ENCODE results near the gene TNFAIP8L1.
A peak's percentile ranks its signal among the peaks of the same experiment; 100 is the strongest.
"Not testable (repeated sequence)": the region's sequence is repeated elsewhere in the genome, so short reads cannot be mapped to it uniquely, and the experiment has no call there.

TNFAIP8L1 gene

GRCh38 chr19:4652075-4652474, 12.8 kb downstream of the TNFAIP8L1 start:
- no peak for DNase-seq

DNA sequence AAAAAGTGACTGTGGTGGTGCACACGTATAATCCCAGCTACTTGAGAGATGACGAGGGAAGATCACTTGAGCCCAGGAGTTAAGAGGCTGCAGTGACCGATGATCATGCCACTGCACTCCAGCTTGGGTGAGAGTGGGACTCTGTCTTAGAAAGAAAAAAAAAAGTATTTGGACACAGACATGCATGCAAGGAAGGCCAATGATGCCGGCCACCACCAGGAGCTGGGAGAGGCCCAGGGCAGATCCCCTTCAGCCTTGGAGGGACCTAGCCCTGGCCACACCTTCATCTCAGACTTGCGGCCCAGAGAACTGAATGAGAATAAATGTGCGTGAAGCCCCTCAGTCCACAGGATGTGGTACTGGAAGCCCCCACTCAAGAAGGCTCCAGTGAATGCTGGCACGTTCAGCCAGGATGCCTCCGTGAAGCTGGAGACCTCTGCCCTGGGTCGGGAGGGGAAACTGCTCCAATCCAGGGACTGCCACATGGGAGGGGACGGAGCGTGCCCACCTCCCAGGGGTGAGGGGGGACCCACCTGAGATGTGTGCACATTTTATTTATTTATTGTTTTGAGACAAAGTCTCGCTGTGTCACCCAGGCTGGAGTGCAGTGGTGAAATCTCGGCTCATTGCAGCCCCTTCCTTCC, 14.6 kb downstream of the TNFAIP8L1 start:
- DNase-seq, result no peak

- DNase-seq, result peak; percentile 42 to 70 (median 69)
Measured at GRCh38 chr19:4654437-4655361, 15.4 kb downstream of the TNFAIP8L1 start.

- DNase-seq, result no peak
Measured at GRCh38 chr19:4656102-4656501, 16.8 kb downstream of the TNFAIP8L1 start.

DNA sequence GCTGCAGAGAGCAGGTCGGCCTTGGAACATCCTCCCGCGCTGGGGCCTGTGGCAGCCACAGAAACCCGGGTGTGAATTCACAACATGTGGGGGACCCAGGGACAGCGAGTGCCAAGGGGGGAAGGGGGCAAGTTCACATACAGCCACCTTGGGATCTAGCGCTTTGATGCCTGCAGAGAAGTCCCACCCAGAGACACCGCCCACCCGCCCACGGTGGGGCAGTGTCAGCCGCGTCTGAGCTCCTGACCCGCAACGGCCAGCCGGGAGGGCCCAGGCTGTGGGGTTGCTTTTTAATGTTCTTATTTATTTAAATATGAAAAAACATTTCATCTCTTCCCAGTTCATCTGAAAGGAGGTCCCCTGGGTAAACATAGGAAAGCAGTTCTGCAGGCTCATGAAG, 17.9 kb downstream of the TNFAIP8L1 start:
- DNase-seq, result no peak

GRCh38 chr19:4657835-4658234, 18.5 kb downstream of the TNFAIP8L1 start:
- DNase-seq, result no peak

GRCh38 chr19:4660181-4660791, 21.0 kb downstream of the TNFAIP8L1 start:
- DNase-seq, result peak; percentile 50 to 67 (median 53)

GRCh38 chr19:4660993-4661392, 21.7 kb downstream of the TNFAIP8L1 start:
- DNase-seq, result no peak

DNA sequence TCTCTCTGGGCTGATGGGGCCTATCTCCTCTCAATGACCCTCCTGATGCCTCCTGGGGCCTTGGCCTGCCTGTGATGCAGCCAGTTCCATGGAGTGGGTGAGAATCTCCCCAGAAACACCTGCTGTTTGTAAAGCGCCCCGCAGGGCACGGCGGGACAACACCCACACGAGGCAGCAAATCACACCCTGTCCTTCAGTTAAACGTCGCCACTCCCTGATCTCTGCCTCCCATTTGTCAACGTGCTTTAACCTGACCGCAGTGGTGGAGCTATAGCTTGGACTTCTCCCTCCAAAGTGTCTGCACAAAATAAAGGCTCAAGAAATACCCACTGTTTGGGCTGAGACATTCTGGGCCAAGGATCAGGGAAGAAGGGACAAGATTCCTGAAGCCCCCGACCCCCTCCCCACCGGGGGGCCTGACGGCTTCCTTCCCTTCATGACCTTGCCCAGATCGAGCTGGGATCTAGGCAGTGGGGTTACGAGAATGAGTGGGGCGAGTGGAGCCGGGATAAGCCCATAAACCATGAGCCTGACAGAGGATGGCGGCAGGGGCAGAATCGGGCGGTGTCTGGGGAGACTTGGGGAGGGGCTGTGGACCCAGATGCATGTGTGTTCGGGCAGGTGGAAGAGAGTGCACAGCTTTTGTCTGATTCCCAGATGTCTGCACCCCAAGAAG, 22.8 kb downstream of the TNFAIP8L1 start:
- no peak for DNase-seq

- DNase-seq, result no peak
Measured at GRCh38 chr19:4662812-4663211, 23.5 kb downstream of the TNFAIP8L1 start.

GRCh38 chr19:4664642-4665041, 25.3 kb downstream of the TNFAIP8L1 start:
- DNase-seq, result no peak

DNA sequence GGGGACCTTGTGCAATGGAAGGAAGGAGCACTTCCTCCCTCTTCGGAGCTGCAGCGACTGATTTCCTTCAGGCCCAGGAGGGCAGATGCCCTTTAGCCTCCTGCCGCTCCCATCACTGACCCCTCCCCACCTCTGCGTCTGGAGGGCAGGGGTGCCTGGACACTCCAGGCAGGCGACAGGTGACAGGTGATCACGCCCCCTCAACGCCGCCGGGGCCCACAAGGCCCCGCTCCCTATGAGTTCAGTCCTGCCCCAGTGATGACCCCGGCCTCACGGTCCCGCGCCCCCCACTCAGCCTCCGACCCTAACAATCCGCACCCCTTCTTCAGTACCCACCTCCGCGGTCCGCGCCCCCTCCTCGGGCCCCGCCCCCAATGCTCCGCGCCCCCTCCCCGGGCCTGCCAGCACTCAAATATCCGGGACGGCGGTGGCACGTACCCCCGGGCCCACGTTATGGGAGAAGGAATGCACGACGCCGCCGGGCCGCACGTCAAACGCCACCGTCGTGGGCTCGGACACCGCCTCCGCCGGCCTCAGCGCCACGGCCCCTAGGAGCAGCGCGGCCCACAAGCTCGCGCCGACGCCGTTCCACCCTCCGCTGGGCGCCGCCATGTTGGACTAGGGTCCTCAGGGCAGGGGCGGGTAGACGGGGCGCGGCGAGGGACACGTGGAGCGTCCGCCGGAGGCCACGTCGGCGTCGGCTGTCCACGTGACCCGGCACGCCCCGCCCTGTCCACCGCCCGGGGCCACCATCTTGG, 30.6 kb downstream of the TNFAIP8L1 start, which contains the start of gene MYDGF:
MYDGF (minus strand) TSS at position 620 of the 758 bp plus-strand sequence; CDS start at position 612, 8 bp downstream.
- peak; percentile 96 to 99 (median 98) for DNase-seq

GRCh38 chr19:4671185-4671851, 32.0 kb downstream of the TNFAIP8L1 start:
- no peak for DNase-seq

GRCh38 chr19:4673216-4673615, 33.9 kb downstream of the TNFAIP8L1 start:
- no peak for DNase-seq

DNA sequence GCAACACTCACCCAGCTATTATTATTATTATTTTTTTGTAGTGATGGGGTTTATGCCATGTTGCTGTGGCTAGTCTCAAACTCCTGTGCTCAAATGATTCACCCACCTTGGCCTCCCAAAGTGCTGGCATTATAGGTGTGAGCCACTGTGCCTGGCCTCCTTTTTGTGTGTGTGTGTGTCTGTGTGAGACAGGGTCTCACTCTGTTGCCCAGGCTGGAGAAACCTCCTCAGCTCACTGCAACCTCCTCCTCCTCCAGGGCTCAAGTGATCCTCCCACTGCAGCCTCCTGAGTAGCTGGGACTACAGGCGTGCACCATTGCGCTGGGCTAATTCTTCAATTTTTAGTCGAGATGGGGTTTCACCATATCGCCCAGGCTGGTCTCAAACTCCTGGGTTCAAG, 34.4 kb downstream of the TNFAIP8L1 start:
- DNase-seq, result no peak

- no peak for DNase-seq
Measured at GRCh38 chr19:4675346-4675745, 36.0 kb downstream of the TNFAIP8L1 start.

DNA sequence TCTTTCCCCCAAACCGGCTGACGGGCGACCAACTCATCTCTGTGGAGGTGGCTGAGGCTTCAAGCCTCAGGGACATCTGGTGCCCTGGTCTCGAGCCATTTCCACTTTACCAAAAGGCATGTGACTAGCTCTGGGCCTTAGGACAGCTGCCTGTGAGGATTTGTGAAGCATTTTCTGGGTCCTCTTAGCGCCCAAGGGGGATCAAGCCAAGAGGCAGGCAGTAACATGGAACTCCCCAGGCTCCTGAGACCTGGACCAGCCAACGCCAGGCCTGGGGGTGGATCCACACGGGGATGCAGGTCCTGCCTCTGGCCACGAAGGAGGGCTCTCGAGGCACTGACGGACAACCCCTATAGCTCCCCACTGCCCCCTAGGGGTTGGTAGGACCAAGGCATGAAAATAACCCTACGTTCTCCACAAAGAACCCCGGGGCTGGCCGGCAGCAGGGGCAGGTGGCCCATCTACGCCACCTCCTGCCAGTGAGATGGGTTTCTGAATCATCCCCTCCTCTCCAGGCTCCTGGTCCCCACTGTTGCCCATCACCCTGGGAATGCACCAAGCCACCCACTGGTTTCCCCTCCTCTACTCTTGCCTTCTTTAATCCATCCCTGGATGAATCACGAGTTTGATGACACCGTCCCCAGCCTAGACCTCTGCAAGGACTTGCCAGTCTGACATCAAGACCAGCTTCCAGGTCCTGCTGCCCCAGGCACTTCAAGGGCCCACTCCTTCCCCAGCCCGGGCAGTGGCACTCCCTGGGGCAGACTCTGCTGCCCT, 37.8 kb downstream of the TNFAIP8L1 start:
- DNase-seq, result peak; percentile 46 to 72 (median 53)

DNA sequence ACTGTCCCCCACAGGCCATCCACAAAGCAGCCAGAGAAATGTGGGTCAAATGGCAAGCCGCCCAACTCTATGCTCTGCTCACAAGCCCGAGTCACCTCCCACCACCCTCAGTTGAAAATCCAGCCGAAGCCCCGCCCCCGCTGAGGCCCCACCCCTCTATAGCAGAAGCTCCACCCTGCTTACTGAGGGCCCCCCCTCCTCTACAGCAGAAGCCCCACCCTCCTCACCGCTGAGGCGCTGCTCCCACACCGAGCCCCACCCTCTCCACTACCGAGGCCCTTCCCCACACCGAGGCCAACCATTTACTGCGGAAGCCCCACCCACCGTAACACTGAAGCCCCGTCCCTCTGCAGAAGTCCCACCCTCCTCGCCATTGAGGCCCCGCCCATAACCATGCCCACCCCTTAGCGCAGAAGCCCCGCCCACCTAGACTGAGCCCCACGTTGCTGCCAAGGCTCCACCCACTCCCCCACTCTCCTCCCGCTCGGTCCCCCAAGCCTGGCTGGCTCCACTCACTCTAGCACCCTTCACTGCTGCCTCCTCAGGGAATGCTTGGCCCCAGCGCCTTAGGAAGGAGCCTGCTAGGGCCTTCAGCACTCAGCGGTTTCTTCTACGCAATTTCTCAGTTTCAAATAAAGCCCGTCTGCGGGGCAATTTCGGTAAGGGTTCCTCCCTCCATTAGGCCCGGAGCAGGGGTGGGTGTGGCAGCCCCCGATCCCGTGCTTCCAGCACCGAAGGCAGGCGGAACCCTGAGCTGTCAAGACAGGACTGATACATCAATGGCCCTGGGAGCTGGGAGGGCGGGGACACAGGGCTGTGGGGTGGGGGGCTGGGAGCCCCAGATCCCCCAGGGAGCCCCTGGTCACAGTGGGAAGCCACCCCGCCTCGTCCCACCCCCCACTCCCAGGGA, 39.8 kb downstream of the TNFAIP8L1 start:
- peak in 1 of 3 donors; percentile 24 for DNase-seq

GRCh38 chr19:4680021-4680420, 40.7 kb downstream of the TNFAIP8L1 start:
- not testable (repeated sequence) for DNase-seq

Measured in suppressor macrophage treated with lipopolysaccharide for 1 hour (primary cell).